ENCODE data around the gene SNX27. TPM values are rescaled to one million over a fixed set of nuclear protein-coding genes. Genes with fewer than 3 reads are reported as not detected.

The SNX27 gene
- 44.3 TPM for total RNA-seq

GRCh38 chr1:151611832-151612500 is at the start of gene SNX27:
TSS of gene SNX27 (plus strand) at chr1:151612050. CDS start at chr1:151612202, 152 bp downstream.

GRCh38 chr1:151716771-151717631 is 105.2 kb downstream of the SNX27 start, which contains the start of gene CELF3:
TSS of gene CELF3 (minus strand) at chr1:151716803. CDS start at chr1:151716020, 783 bp downstream.

GRCh38 chr1:151720974-151721787 is 109.3 kb downstream of the SNX27 start, which contains the start of gene RIIAD1:
TSS of gene RIIAD1 (plus strand) at chr1:151721522. CDS start at chr1:151721537, 15 bp downstream.

Small RNA genes lying within 50 kb of the gene (small RNA-seq; reads per million reads assigned to genes)
- gene RNU6-1062P (ENCODE audit: low replicate concordance) (not detected), gene RNU6-662P (ENCODE audit: low replicate concordance) (not detected)

Other genes with a start within 250 kb of the SNX27 start
- 60.4 TPM for gene SELENBP1, start 239.3 kb upstream of the SNX27 start, total RNA-seq
- gene PSMB4, start 212.5 kb upstream of the SNX27 start, total RNA-seq, result 176 TPM
- 108 TPM for gene POGZ, start 152.6 kb upstream of the SNX27 start, total RNA-seq
- 20.6 TPM for gene CGN, start 100.7 kb upstream of the SNX27 start, total RNA-seq
- 12.8 TPM for gene TUFT1, start 71.7 kb upstream of the SNX27 start, total RNA-seq
- 0.18 TPM for gene CELF3, start 104.8 kb downstream of the SNX27 start, total RNA-seq
- 2.3 TPM for gene RIIAD1, start 109.5 kb downstream of the SNX27 start, total RNA-seq
- 59.6 TPM for gene MRPL9, start 151.4 kb downstream of the SNX27 start, total RNA-seq
- 5.2 TPM for gene TDRKH, start 178.4 kb downstream of the SNX27 start, total RNA-seq
- gene LINGO4, start 193.4 kb downstream of the SNX27 start, total RNA-seq, result 0.47 TPM
- gene RORC, start 219.8 kb downstream of the SNX27 start, total RNA-seq, result 10.2 TPM
- gene C2CD4D, start 227.8 kb downstream of the SNX27 start, total RNA-seq, result 0.12 TPM
- gene THEM5, start 241.7 kb downstream of the SNX27 start, total RNA-seq, result 0.41 TPM